Hematopoietic multipotent progenitor cell treated with erythropoietin and hydrocortisone succinate and interleukin-3 and kit ligand, for 17 days (in vitro differentiated cells): Measurements from ENCODE around the gene NADK2.
A peak's percentile ranks its signal among the peaks of the same experiment; 100 is the strongest.
"Not testable (repeated sequence)": the region's sequence is repeated elsewhere in the genome, so short reads cannot be mapped to it uniquely, and the experiment has no call there.

Experiments used
- DNase-seq: peaks from one replicate; pipeline ENCODE4 v3.0.0-alpha.2; 2015; ENCODE audit warnings: low spot score

Gene NADK2

GRCh38 chr5:36241631-36242533 is at the start of gene NADK2:
TSS of gene NADK2 (minus strand) at chr5:36241925. CDS start at chr5:36241798, 127 bp downstream.
- DNase-seq, result peak; percentile 96

- DNase-seq, result no peak
Measured at GRCh38 chr5:36285837-36286615, 44.3 kb upstream of the NADK2 start.

- DNase-seq, result not testable (repeated sequence)
Measured at GRCh38 chr5:36283775-36284174, 42.0 kb upstream of the NADK2 start.

GRCh38 chr5:36281626-36282025 is 39.9 kb upstream of the NADK2 start:
- no peak for DNase-seq

GRCh38 chr5:36279054-36279698 is 37.5 kb upstream of the NADK2 start:
- no peak for DNase-seq

GRCh38 chr5:36277521-36278176 is 35.9 kb upstream of the NADK2 start:
- no peak for DNase-seq

- no peak for DNase-seq
Measured at GRCh38 chr5:36276864-36277263, 35.1 kb upstream of the NADK2 start.

GRCh38 chr5:36273809-36274526 is 32.2 kb upstream of the NADK2 start:
- DNase-seq, result no peak

GRCh38 chr5:36272136-36272690 is 30.5 kb upstream of the NADK2 start:
- DNase-seq, result no peak

- no peak for DNase-seq
Measured at GRCh38 chr5:36270876-36271575, 29.3 kb upstream of the NADK2 start.

GRCh38 chr5:36270175-36270574 is 28.4 kb upstream of the NADK2 start:
- DNase-seq, result no peak

GRCh38 chr5:36269478-36269877 is 27.8 kb upstream of the NADK2 start:
- no peak for DNase-seq

- DNase-seq, result no peak
Measured at GRCh38 chr5:36267905-36268304, 26.2 kb upstream of the NADK2 start.

- DNase-seq, result no peak
Measured at GRCh38 chr5:36264202-36264760, 22.6 kb upstream of the NADK2 start.

GRCh38 chr5:36261186-36261585 is 19.5 kb upstream of the NADK2 start:
- no peak for DNase-seq

GRCh38 chr5:36253575-36253974 is 11.8 kb upstream of the NADK2 start:
- no peak for DNase-seq

- no peak for DNase-seq
Measured at GRCh38 chr5:36252722-36253365, 11.1 kb upstream of the NADK2 start.

GRCh38 chr5:36251218-36251617 is 9.5 kb upstream of the NADK2 start:
- DNase-seq, result no peak

- no peak for DNase-seq
Measured at GRCh38 chr5:36250427-36250826, 8.7 kb upstream of the NADK2 start.
